ENCODE results near the gene MICOS13.
A peak's percentile ranks its signal among the peaks of the same experiment; 100 is the strongest.
"Not testable (repeated sequence)": the region's sequence is repeated elsewhere in the genome, so short reads cannot be mapped to it uniquely, and the experiment has no call there.

The MICOS13 gene

GRCh38 chr19:5688262-5688881 is 8.1 kb upstream of the MICOS13 start:
- not testable (repeated sequence) for H2AFZ ChIP-seq (ENCODE audit: low read length); H4K8ac ChIP-seq (ENCODE audit: low read depth, low read length); H3K27me3 ChIP-seq (ENCODE audit: control insufficient read depth in 3 of 3, insufficient read depth in 3 of 3, low read depth in 1 of 3, low read length in 3 of 3); H3K27ac ChIP-seq (replicated peaks; ENCODE audit: low read length); H3K14ac ChIP-seq (ENCODE audit: low read length); H2BK120ac ChIP-seq (ENCODE audit: low read depth, low read length); DNase-seq (ENCODE audit: low spot score); H3K4me1 ChIP-seq (ENCODE audit: control insufficient read depth in 2 of 2, insufficient read depth in 1 of 2, low read depth in 1 of 2, low read length in 2 of 2); H3K4me2 ChIP-seq (ENCODE audit: insufficient read depth, low read length, poor library complexity, severe bottlenecking); H3K9ac ChIP-seq (ENCODE audit: low read depth, low read length, poor library complexity); H4K91ac ChIP-seq (ENCODE audit: low read depth, low read length, poor library complexity); H3K4ac ChIP-seq (ENCODE audit: low read length); H3K18ac ChIP-seq (ENCODE audit: low read length); H3K9me3 ChIP-seq (replicated peaks in 1 of 2; ENCODE audit: control insufficient read depth in 2 of 2, insufficient read depth in 1 of 2, low read depth in 1 of 2, low read length in 2 of 2); H2BK12ac ChIP-seq (ENCODE audit: low read length); H3K4me3 ChIP-seq (ENCODE audit: low read length in 2 of 2); H2BK15ac ChIP-seq (ENCODE audit: low read length)
- Histone ChIP-seq H3K36me3 (replicated peaks in 1 of 2; ENCODE audit: control insufficient read depth in 2 of 2, insufficient read depth in 2 of 2, low read length in 2 of 2) (peaks cover 20 to 26% of the 10 kb centered on the region in 2 donors), H2AK5ac (ENCODE audit: low read depth, low read length) (peak overlapping the region; percentile 95), H3K79me1 (ENCODE audit: low read depth, low read length) (peaks cover 28% of the 10 kb centered on the region), H2BK5ac (ENCODE audit: low read length) (peak overlapping the region; percentile 75), H3K23ac (ENCODE audit: low read depth, low read length, poor library complexity) (peak overlapping the region; percentile 96)
- WGBS, 2 donors (ENCODE audit: extremely low coverage in 2 of 2, insufficient read length in 2 of 2, insufficient replicate concordance in 1 of 2), result no CpG with 5 or more reads among the region's 13 CpGs

DNA sequence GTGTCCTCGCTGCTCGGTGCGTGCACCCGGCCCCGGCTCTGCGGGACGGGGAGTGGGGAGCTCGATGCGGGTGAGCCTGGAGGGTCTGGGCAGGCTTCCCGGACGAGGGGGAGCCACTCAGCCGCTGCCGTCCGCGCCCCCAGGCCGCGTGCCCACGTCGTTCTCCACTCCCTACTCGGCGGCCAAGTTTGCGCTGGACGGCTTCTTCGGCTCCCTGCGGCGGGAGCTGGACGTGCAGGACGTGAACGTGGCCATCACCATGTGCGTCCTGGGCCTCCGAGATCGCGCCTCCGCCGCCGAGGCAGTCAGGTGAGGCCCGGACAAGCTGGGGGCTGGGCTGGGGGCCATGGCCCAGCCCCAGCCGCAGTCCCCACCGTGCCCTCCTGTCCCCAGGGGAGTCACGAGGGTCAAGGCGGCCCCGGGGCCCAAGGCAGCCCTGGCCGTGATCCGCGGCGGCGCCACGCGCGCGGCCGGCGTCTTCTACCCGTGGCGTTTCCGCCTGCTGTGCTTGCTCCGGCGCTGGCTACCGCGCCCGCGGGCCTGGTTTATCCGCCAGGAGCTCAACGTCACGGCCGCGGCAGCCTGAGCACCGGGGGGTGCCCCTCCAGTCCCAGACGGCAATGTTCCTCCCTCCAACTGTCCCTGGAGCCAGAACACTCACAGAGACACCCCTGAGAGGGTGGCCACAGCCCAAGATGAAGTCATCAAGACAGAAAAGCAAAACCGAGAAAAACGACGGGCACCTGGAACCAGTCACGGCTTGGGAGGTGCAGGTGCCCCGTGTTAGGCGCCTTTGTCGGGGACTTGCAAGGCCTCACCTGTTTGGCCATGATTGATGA is 7.3 kb upstream of the MICOS13 start:
- Histone ChIP-seq H3K4ac (ENCODE audit: low read length) (peak overlapping the region; percentile 97), H4K8ac (ENCODE audit: low read depth, low read length) (no peak overlapping the region), H2BK5ac (ENCODE audit: low read length) (peak overlapping the region; percentile 75), H4K91ac (ENCODE audit: low read depth, low read length, poor library complexity) (no peak overlapping the region), H3K23ac (ENCODE audit: low read depth, low read length, poor library complexity) (peak overlapping the region; percentile 96), H3K27me3 (ENCODE audit: control insufficient read depth in 3 of 3, insufficient read depth in 3 of 3, low read depth in 1 of 3, low read length in 3 of 3) (no peaks in the 10 kb centered on the region), H3K9me3 (replicated peaks in 1 of 2; ENCODE audit: control insufficient read depth in 2 of 2, insufficient read depth in 1 of 2, low read depth in 1 of 2, low read length in 2 of 2) (peaks cover 0 to 2% of the 10 kb centered on the region in 2 donors), H2BK15ac (ENCODE audit: low read length) (peak overlapping the region; percentile 81), H3K36me3 (replicated peaks in 1 of 2; ENCODE audit: control insufficient read depth in 2 of 2, insufficient read depth in 2 of 2, low read length in 2 of 2) (peaks cover 12 to 18% of the 10 kb centered on the region in 2 donors), H2AK5ac (ENCODE audit: low read depth, low read length) (peak overlapping the region; percentile 95), H3K4me2 (ENCODE audit: insufficient read depth, low read length, poor library complexity, severe bottlenecking) (peak overlapping the region; percentile 40), H2BK120ac (ENCODE audit: low read depth, low read length) (peak overlapping the region; percentile 96), H3K14ac (ENCODE audit: low read length) (peak overlapping the region; percentile 56), H3K4me1 (ENCODE audit: control insufficient read depth in 2 of 2, insufficient read depth in 1 of 2, low read depth in 1 of 2, low read length in 2 of 2) (peaks cover 4 to 5% of the 10 kb centered on the region in 2 donors), H2AFZ (ENCODE audit: low read length) (peak overlapping the region; percentile 40), H3K27ac (replicated peaks; ENCODE audit: low read length) (no peak overlapping the region), H2BK12ac (ENCODE audit: low read length) (peak overlapping the region; percentile 84), H3K9ac (ENCODE audit: low read depth, low read length, poor library complexity) (peak overlapping the region; percentile 81), H3K79me1 (ENCODE audit: low read depth, low read length) (peaks cover 21% of the 10 kb centered on the region), H3K4me3 (ENCODE audit: low read length in 2 of 2) (peak overlapping the region in 1 of 2 donors; percentile 17), H3K18ac (ENCODE audit: low read length) (peak overlapping the region; percentile 97)
- no peak for DNase-seq (ENCODE audit: low spot score)
- no CpG with 5 or more reads among the region's 76 CpGs for WGBS, 2 donors (ENCODE audit: extremely low coverage in 2 of 2, insufficient read length in 2 of 2, insufficient replicate concordance in 1 of 2)

- H3K4me3 ChIP-seq (ENCODE audit: low read length in 2 of 2), result peak overlapping the region; percentile 46 to 86
- H2BK15ac ChIP-seq (ENCODE audit: low read length), result no peak overlapping the region
- H2BK120ac ChIP-seq (ENCODE audit: low read depth, low read length), result peak overlapping the region; percentile 96
- H3K9me3 ChIP-seq (replicated peaks in 1 of 2; ENCODE audit: control insufficient read depth in 2 of 2, insufficient read depth in 1 of 2, low read depth in 1 of 2, low read length in 2 of 2), result no peaks in the 10 kb centered on the region
- peak overlapping the region; percentile 95 for H2AK5ac ChIP-seq (ENCODE audit: low read depth, low read length)
- peak overlapping the region; percentile 77 for H3K4me2 ChIP-seq (ENCODE audit: insufficient read depth, low read length, poor library complexity, severe bottlenecking)
- peak overlapping the region; percentile 87 for H2AFZ ChIP-seq (ENCODE audit: low read length)
- no peak overlapping the region for H4K8ac ChIP-seq (ENCODE audit: low read depth, low read length)
- peak; percentile 96 for DNase-seq (ENCODE audit: low spot score)
- no peak overlapping the region for H2BK12ac ChIP-seq (ENCODE audit: low read length)
- no peak overlapping the region for H3K4ac ChIP-seq (ENCODE audit: low read length)
- peak overlapping the region; percentile 84 for H3K9ac ChIP-seq (ENCODE audit: low read depth, low read length, poor library complexity)
- H2BK5ac ChIP-seq (ENCODE audit: low read length), result peak overlapping the region; percentile 75
- H3K36me3 ChIP-seq (replicated peaks in 1 of 2; ENCODE audit: control insufficient read depth in 2 of 2, insufficient read depth in 2 of 2, low read length in 2 of 2), result peaks cover 4 to 11% of the 10 kb centered on the region in 2 donors
- no CpG with 5 or more reads among the region's 59 CpGs for WGBS, 2 donors (ENCODE audit: extremely low coverage in 2 of 2, insufficient read length in 2 of 2, insufficient replicate concordance in 1 of 2)
- peaks cover 4 to 12% of the 10 kb centered on the region in 2 donors for H3K4me1 ChIP-seq (ENCODE audit: control insufficient read depth in 2 of 2, insufficient read depth in 1 of 2, low read depth in 1 of 2, low read length in 2 of 2)
- no peaks in the 10 kb centered on the region for H3K27me3 ChIP-seq (ENCODE audit: control insufficient read depth in 3 of 3, insufficient read depth in 3 of 3, low read depth in 1 of 3, low read length in 3 of 3)
- no peak overlapping the region for H4K91ac ChIP-seq (ENCODE audit: low read depth, low read length, poor library complexity)
- H3K14ac ChIP-seq (ENCODE audit: low read length), result no peak overlapping the region
- peaks cover 14% of the 10 kb centered on the region for H3K79me1 ChIP-seq (ENCODE audit: low read depth, low read length)
- H3K23ac ChIP-seq (ENCODE audit: low read depth, low read length, poor library complexity), result peak overlapping the region; percentile 96
- H3K27ac ChIP-seq (replicated peaks; ENCODE audit: low read length), result peak overlapping the region; percentile 46
- peak overlapping the region; percentile 97 for H3K18ac ChIP-seq (ENCODE audit: low read length)
Measured at GRCh38 chr19:5686647-5687359, 6.5 kb upstream of the MICOS13 start.

Data from neuronal stem cell (in vitro differentiated cells).